Keratinocyte (primary cell): ENCODE results near the gene RASGRP3. TPM values are rescaled to one million over a fixed set of nuclear protein-coding genes. Genes with fewer than 3 reads are reported as not detected.

Source experiments
- DNase-seq: peaks from one replicate; pipeline ENCODE4 v3.0.0-alpha.2; 2011; ENCODE audit warnings: low read depth, missing footprints, low spot score
- FAIRE-seq: peaks from 2 replicates; lab custom pipeline; 2011; peaks lifted over from hg19 to GRCh38; lab: Jason Lieb, UNC
- H2AFZ ChIP-seq: 2 replicates; pipeline ENCODE4 v1.6.0; 2012; ENCODE audit warnings: low read length, control low read depth, inconsistent platforms; ENCODE audit not compliant: control insufficient read depth
- H3K27ac ChIP-seq: 2 replicates; pipeline ENCODE4 v1.5.1; 2011; ENCODE audit warnings: low read length; ENCODE audit not compliant: control insufficient read depth, insufficient read depth
- H3K27me3 ChIP-seq: 3 replicates; pipeline ENCODE4 v1.6.0; 2011; ENCODE audit warnings: low read length; ENCODE audit not compliant: control insufficient read depth, insufficient read depth; ENCODE audit errors: extremely low read depth
- H3K36me3 ChIP-seq, 2 experiments: 2 replicates in 1 of 2; 3 replicates in 1 of 2; pipeline ENCODE4 v1.5.1; 2011; ENCODE audit warnings: low read length in 2 of 2, mild to moderate bottlenecking in 1 of 2; ENCODE audit not compliant: control insufficient read depth in 2 of 2, insufficient read depth in 2 of 2; ENCODE audit errors: extremely low read depth in 1 of 2
- H3K4me1 ChIP-seq: 3 replicates; pipeline ENCODE4 v1.5.1; 2011; ENCODE audit warnings: low read length; ENCODE audit not compliant: control insufficient read depth, insufficient read depth; ENCODE audit errors: extremely low read depth
- H3K4me2 ChIP-seq: 3 replicates; pipeline ENCODE4 v1.6.0; 2011; ENCODE audit warnings: low read depth, low read length; ENCODE audit not compliant: control insufficient read depth, insufficient read depth; ENCODE audit errors: extremely low read depth
- H3K4me3 ChIP-seq, 3 experiments: fragments of 200-600 bp in 1 of 3; sonication (generic) in 1 of 3; 2 replicates in 2 of 3; 3 replicates in 1 of 3; pipeline ENCODE4 v1.5.1; 2011 to 2016; ENCODE audit warnings: low read length in 3 of 3, mild to moderate bottlenecking in 3 of 3, control low read depth in 2 of 3, inconsistent platforms in 1 of 3, low read depth in 1 of 3, mixed read lengths in 1 of 3, mixed run types in 1 of 3, moderate library complexity in 1 of 3; ENCODE audit not compliant: control insufficient read depth in 2 of 3, insufficient read depth in 2 of 3; ENCODE audit errors: extremely low read depth in 1 of 3
- H3K79me2 ChIP-seq: 2 replicates; pipeline ENCODE4 v1.6.0; 2012; ENCODE audit warnings: low read length; ENCODE audit not compliant: control insufficient read depth, insufficient read depth
- H3K9ac ChIP-seq: 3 replicates; pipeline ENCODE4 v1.6.0; 2011; ENCODE audit warnings: low read length; ENCODE audit not compliant: control insufficient read depth, insufficient read depth; ENCODE audit errors: extremely low read depth
- H3K9me1 ChIP-seq: 3 replicates; pipeline ENCODE4 v1.6.0; 2011; ENCODE audit warnings: low read length; ENCODE audit not compliant: control insufficient read depth, insufficient read depth; ENCODE audit errors: extremely low read depth
- H3K9me3 ChIP-seq: 2 replicates; pipeline ENCODE4 v1.5.1; 2012; ENCODE audit warnings: low read depth, low read length; ENCODE audit not compliant: control insufficient read depth
- H4K20me1 ChIP-seq: 3 replicates; pipeline ENCODE4 v1.6.0; 2011; ENCODE audit warnings: low read length; ENCODE audit not compliant: control insufficient read depth, insufficient read depth; ENCODE audit errors: extremely low read depth
- EZH2 ChIP-seq: IDR thresholded peaks from one replicate; pipeline ENCODE4 v1.6.1; 2012; ENCODE audit warnings: inconsistent platforms, mild to moderate bottlenecking, low read length, moderate library complexity
- dilution Hi-C: fragments of 300-500 bp; cut with MboI; formaldehyde crosslinking; loops from one replicate; pipeline ENCODE4 v1.7.0; 2020; ENCODE audit warnings: low sequenced_read_pairs; ENCODE audit not compliant: extremely low pct_ligation_motif_present
- polyA plus RNA-seq, 5 experiments: library from polyadenylated mRNA; depleted of rRNA in 3 of 5; stranded (reverse) in 3 of 5; stranded (forward) in 1 of 5; unstranded in 1 of 5; fragments of >200 nt; gene quantifications; 1 replicate in 1 of 5; 2 replicates in 3 of 5; 3 replicates in 1 of 5; pipeline versions ENCODE4 v1.2.1 to v1.2.3, GENCODE V29; 2011 to 2012; ENCODE audit warnings: missing spikeins in 2 of 5, low read depth in 1 of 5, low replicate concordance in 1 of 5
- TF ChIP-seq, protein P1 (sequence below), 3 experiments: IDR thresholded peaks in 1 of 3; conservative IDR thresholded peaks in 1 of 3; optimal IDR thresholded peaks in 1 of 3; 2 replicates in 2 of 3; 3 replicates in 1 of 3; pipeline versions ENCODE3 to v1.5.1; 2011; ENCODE audit warnings: low read length in 3 of 3, mild to moderate bottlenecking in 3 of 3, moderate library complexity in 2 of 3, control low read depth in 1 of 3, inconsistent platforms in 1 of 3; ENCODE audit not compliant: insufficient read depth in 2 of 3; ENCODE audit errors: extremely low read depth in 1 of 3

Gene RASGRP3
- polyA plus RNA-seq, 1 donor (not counting 4 experiments of a cell fraction or from before 2014, with no cell fraction given) = 0.56 TPM

DNA sequence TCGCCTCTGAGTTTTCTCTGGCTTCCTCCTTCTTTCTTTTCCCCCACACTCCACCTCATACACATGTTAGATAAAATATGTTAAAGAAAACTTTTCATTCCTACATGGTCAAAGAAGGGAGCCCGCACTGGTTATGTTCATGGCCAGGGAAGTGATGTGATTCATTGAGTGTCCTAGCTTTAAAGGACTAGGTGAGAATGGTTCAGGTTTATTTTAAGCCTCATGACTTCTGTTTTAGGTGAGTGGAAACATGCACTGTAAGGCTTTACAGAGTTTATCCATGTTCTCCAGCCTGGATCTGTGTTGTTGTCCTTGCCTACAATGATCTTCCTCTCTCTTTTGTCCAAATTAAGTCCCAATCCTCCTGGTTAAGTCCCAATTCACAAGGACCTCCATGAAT lies 56.5 kb downstream of the RASGRP3 start:
- no peak for FAIRE-seq
- dilution Hi-C loops = no loop called here
- Histone ChIP-seq H3K4me2 (no peak overlapping the region), H3K27me3 (no peaks in the 10 kb centered on the region), H3K4me1 (peaks cover 9% of the 10 kb centered on the region), H3K4me3 (no peak overlapping the region), H3K36me3 (no peaks in the 10 kb centered on the region), H3K27ac (no peak overlapping the region), H3K9me3 (no peaks in the 10 kb centered on the region), H4K20me1 (no peaks in the 10 kb centered on the region), H3K9me1 (no peaks in the 10 kb centered on the region), H3K9ac (no peak overlapping the region), H3K79me2 (no peaks in the 10 kb centered on the region), H2AFZ (no peak overlapping the region)
- TF ChIP-seq, protein P1, sequence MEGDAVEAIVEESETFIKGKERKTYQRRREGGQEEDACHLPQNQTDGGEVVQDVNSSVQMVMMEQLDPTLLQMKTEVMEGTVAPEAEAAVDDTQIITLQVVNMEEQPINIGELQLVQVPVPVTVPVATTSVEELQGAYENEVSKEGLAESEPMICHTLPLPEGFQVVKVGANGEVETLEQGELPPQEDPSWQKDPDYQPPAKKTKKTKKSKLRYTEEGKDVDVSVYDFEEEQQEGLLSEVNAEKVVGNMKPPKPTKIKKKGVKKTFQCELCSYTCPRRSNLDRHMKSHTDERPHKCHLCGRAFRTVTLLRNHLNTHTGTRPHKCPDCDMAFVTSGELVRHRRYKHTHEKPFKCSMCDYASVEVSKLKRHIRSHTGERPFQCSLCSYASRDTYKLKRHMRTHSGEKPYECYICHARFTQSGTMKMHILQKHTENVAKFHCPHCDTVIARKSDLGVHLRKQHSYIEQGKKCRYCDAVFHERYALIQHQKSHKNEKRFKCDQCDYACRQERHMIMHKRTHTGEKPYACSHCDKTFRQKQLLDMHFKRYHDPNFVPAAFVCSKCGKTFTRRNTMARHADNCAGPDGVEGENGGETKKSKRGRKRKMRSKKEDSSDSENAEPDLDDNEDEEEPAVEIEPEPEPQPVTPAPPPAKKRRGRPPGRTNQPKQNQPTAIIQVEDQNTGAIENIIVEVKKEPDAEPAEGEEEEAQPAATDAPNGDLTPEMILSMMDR (optimal IDR thresholded peaks at IDR 0.05 in 1 of 3, IDR thresholded peaks at IDR 0.05 in 1 of 3, conservative IDR thresholded peaks at IDR 0.05 in 1 of 3; ENCODE audit: extremely low read depth in 1 of 3, insufficient read depth in 2 of 3, low read length in 3 of 3) = no peak
- TF ChIP-seq EZH2 = no peak
- DNase-seq = no peak

DNA sequence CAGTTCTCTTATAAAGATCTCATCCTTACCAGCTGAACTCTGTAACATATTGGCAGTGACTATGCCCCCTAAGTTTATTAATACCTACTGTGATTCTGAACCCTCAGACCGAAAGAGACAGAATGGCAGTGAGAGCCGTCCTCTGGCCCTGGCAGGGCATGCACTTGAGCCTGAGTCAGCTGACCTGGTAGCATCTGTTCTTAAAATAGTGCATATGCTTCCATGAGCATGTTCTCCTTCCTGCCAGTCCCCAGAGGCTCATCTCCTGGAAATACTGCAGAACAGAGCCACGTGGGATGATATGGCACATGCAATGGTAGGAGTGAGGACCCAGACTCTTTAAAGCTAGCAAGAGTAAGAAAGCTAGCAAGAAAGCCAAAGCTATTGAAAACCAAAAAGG lies 59.0 kb downstream of the RASGRP3 start:
- TF ChIP-seq, protein P1 (optimal IDR thresholded peaks at IDR 0.05 in 1 of 3, IDR thresholded peaks at IDR 0.05 in 1 of 3, conservative IDR thresholded peaks at IDR 0.05 in 1 of 3; ENCODE audit: extremely low read depth in 1 of 3, insufficient read depth in 2 of 3, low read length in 3 of 3) = no peak
- no peak for TF ChIP-seq EZH2
- no peaks in the 10 kb centered on the region for H3K4me1 ChIP-seq
- no peaks in the 10 kb centered on the region for H3K9me1 ChIP-seq
- dilution Hi-C loops = no loop called here
- H3K4me2 ChIP-seq = no peak overlapping the region
- H3K27ac ChIP-seq = no peak overlapping the region
- H3K79me2 ChIP-seq = no peaks in the 10 kb centered on the region
- DNase-seq (no peak), FAIRE-seq (no peak)
- no peak overlapping the region for H3K4me3 ChIP-seq
- H2AFZ ChIP-seq = no peak overlapping the region
- no peaks in the 10 kb centered on the region for H3K27me3 ChIP-seq
- H3K36me3 ChIP-seq = no peaks in the 10 kb centered on the region
- H4K20me1 ChIP-seq = no peaks in the 10 kb centered on the region
- H3K9me3 ChIP-seq = no peaks in the 10 kb centered on the region
- H3K9ac ChIP-seq = no peak overlapping the region
